ENCODE results near the gene AKAP13.

DNA sequence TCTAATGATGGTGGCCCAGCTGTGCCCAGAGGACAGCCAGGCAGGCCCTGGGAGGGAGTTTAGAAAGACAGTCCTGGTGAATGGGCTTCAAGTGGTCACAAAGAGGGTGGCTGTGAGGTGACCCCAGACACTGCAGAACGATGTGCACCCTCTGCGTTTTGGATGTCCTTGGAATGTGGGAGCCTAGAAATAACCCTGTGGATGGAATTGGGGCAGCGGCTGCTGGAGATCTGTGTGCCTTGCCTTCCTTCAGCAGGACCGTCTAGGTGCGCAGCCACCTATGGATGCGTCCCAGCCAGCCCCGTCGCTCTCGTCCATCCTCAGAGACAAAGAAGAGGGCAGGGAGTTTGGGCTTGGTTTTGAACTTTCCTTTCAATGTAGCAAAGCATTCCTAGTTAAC, 367.8 kb downstream of the AKAP13 start:
- TF ChIP-seq CTCF (IDR thresholded peaks at IDR 0.05; ENCODE audit: poor library complexity, severe bottlenecking) (no peak), REST (IDR thresholded peaks at IDR 0.05; ENCODE audit: borderline replicate concordance) (no peak)

All from neural cell (in vitro differentiated cells).